ENCODE measurements around the gene G6PC3. TPM values are rescaled to one million over a fixed set of nuclear protein-coding genes. Genes with fewer than 3 reads are reported as not detected.

G6PC3 gene
- total and polyA plus RNA-seq, 2 of the 4 experiments (the other 2 are of a cell fraction), result 20.4 to 107 TPM

- Histone ChIP-seq H3K18ac (ENCODE audit: low read depth, low read length) (no peak overlapping the region), H3K27me3 (ENCODE audit: control insufficient read depth, insufficient read depth, low read length) (no peaks in the 10 kb centered on the region), H4K5ac (ENCODE audit: low read depth, low read length) (no peak overlapping the region), H2BK120ac (ENCODE audit: low read depth, low read length) (no peak overlapping the region), H2AFZ (replicated peaks; ENCODE audit: low read length, poor library complexity) (no peak overlapping the region), H4K8ac (ENCODE audit: low read depth in 2 of 2, low read length in 2 of 2) (no peak overlapping the region), H3K23ac (ENCODE audit: low read depth, low read length) (no peak overlapping the region), H3K27ac (ENCODE audit: insufficient read depth, low read length) (no peak overlapping the region), H4K91ac (ENCODE audit: insufficient read depth, low read depth, low read length) (no peak overlapping the region), H3K14ac (replicated peaks; ENCODE audit: low read depth, low read length) (no peak overlapping the region), H2AK5ac (ENCODE audit: low read depth, low read length) (no peak overlapping the region), H4K20me1 (ENCODE audit: insufficient read depth, low read length) (0 out of 2 replicates have a peak, but pooled peaks cover 6% of the 10 kb centered on the region), H3K4ac (ENCODE audit: low read depth, low read length) (no peak overlapping the region), H2BK20ac (ENCODE audit: low read depth, low read length) (no peak overlapping the region), H3K36me3 (ENCODE audit: control insufficient read depth, insufficient read depth, low read length) (peaks cover 39% of the 10 kb centered on the region), H3K9me3 (ENCODE audit: control insufficient read depth, insufficient read depth, low read length) (no peaks in the 10 kb centered on the region), H3K56ac (ENCODE audit: extremely low read depth, insufficient read depth, low read length) (no peak overlapping the region), H2BK5ac (ENCODE audit: low read depth, low read length, poor library complexity, severe bottlenecking) (no peak overlapping the region), H3K79me1 (ENCODE audit: low read depth in 1 of 2, low read length in 2 of 2) (peaks cover 16 to 68% of the 10 kb centered on the region in 2 experiments; a peak in 3 of 4 replicates), H3K9me1 (ENCODE audit: insufficient read depth, low read length) (peaks cover 5% of the 10 kb centered on the region), H2AK9ac (replicated peaks; ENCODE audit: low read depth, low read length, poor library complexity) (no peak overlapping the region), H3K4me3 (ENCODE audit: insufficient read depth, low read depth, low read length) (no peak overlapping the region), H2BK15ac (ENCODE audit: low read depth, low read length) (no peak overlapping the region), H3K4me2 (ENCODE audit: low read depth, low read length) (no peak overlapping the region), H3K9ac (ENCODE audit: low read depth, low read length) (no peak overlapping the region), H3K4me1 (ENCODE audit: control insufficient read depth, insufficient read depth, low read length) (peaks cover 23% of the 10 kb centered on the region)
- ATAC-seq (ENCODE audit: low read depth) (no peak), DNase-seq (no peak)
- POLR2A ChIA-PET (ENCODE audit: unreplicated experiment), result no interaction called here
- no peak for TF ChIP-seq SMC3 (IDR thresholded peaks at IDR 0.05; ENCODE audit: low read depth, low read length)
- TF ChIP-seq RFX5 (IDR thresholded peaks at IDR 0.05; ENCODE audit: low read depth, low read length), result no peak
- in situ Hi-C loops (cut with MboI; ENCODE audit: low sequenced_read_pairs) (no loop called here), dilution Hi-C loops (cut with HindIII; ENCODE audit: low sequenced_read_pairs, unreplicated experiment) (no loop called here), intact Hi-C loops (cut with micrococcal nuclease) (no loop called here)
- BruUV-seq (replicated peaks), result no TSS peak
- CTCF ChIA-PET, result interaction anchor here (0.9 kb wide), 1 partner anchor 41 kb away, joined by 5 read pairs; no protein-coding TSS in a partner anchor
- no CpG with 5 or more reads among the region's 9 CpGs for WGBS, 2 experiments (ENCODE audit: extremely low coverage in 2 of 2, insufficient read length in 1 of 2)
These were observed 4.4 kb downstream of the G6PC3 start for GRCh38 chr17:44074911-44075285.

Data from IMR-90 (cell line).